Stimulated activated CD4-positive, alpha-beta T cell treated with anti-CD3 and anti-CD28 coated beads, Interleukin-4, amount 100 ng/mL, for 1 hour (primary cell): ENCODE results near the gene PAQR5.
"Not testable (repeated sequence)": the region's sequence is repeated elsewhere in the genome, so short reads cannot be mapped to it uniquely, and the experiment has no call there.

Experiments used
- DNase-seq: peaks from one replicate; pipeline ENCODE4 v3.0.0-alpha.2; 2020

Gene PAQR5

GRCh38 chr15:69434238-69434637 lies 135.5 kb downstream of the PAQR5 start:
- DNase-seq = no peak

GRCh38 chr15:69434679-69435078 lies 136.0 kb downstream of the PAQR5 start:
- DNase-seq = no peak

- DNase-seq = no peak
Observed at GRCh38 chr15:69435985-69436384, 137.3 kb downstream of the PAQR5 start.

- no peak for DNase-seq
Observed at GRCh38 chr15:69436951-69437350, 138.2 kb downstream of the PAQR5 start.

GRCh38 chr15:69439623-69440022 lies 140.9 kb downstream of the PAQR5 start:
- no peak for DNase-seq

GRCh38 chr15:69443032-69443611 lies 144.4 kb downstream of the PAQR5 start:
- DNase-seq = no peak

- no peak for DNase-seq
Observed at GRCh38 chr15:69444686-69445085, 146.0 kb downstream of the PAQR5 start.

- no peak for DNase-seq
Observed at GRCh38 chr15:69446953-69447352, 148.2 kb downstream of the PAQR5 start.

- DNase-seq = not testable (repeated sequence)
Observed at GRCh38 chr15:69450221-69450620, 151.5 kb downstream of the PAQR5 start.

- DNase-seq = no peak
Observed at GRCh38 chr15:69450968-69451695, 152.4 kb downstream of the PAQR5 start.

GRCh38 chr15:69451951-69452691 lies 153.4 kb downstream of the PAQR5 start:
- peak; percentile 33 for DNase-seq

- DNase-seq = peak; percentile 95
Observed at GRCh38 chr15:69452692-69453521, 154.2 kb downstream of the PAQR5 start, which contains the start of gene RPLP1. TSS of gene RPLP1 (plus strand) at chr15:69452818. CDS start at chr15:69452949, 131 bp downstream.

GRCh38 chr15:69454953-69455352 lies 156.2 kb downstream of the PAQR5 start:
- no peak for DNase-seq

GRCh38 chr15:69456208-69457166 lies 157.8 kb downstream of the PAQR5 start:
- no peak for DNase-seq
